ENCODE data around the gene PARL. TPM values are rescaled to one million over a fixed set of nuclear protein-coding genes. Genes with fewer than 3 reads are reported as not detected.

PARL gene
- total and polyA plus RNA-seq, 2 of the 13 experiments (the other 11 are each of a cell fraction or from before 2014, with no cell fraction given): 46.3 to 58.6 TPM

DNA sequence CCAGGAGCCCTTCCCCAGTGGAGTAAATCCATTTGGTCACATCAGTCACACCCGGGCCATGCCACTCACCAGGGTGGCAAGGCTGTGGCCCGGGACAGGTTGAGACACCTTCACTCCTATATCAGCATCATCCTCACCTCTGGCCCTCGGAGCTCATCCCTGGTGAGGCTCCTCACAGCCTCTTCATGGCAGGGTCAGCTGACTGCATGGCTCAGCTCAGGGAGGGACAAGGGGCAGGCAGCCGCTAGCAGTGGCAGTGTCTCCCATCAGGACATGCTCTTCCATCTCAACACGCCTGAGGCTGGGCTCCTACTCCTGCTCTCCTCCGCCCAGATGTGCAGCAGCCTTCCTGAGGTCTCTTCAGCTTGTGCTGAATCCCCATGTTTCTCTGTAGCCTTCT lies 26.4 kb upstream of the PARL start (continued):
- TF ChIP-seq, protein P1, sequence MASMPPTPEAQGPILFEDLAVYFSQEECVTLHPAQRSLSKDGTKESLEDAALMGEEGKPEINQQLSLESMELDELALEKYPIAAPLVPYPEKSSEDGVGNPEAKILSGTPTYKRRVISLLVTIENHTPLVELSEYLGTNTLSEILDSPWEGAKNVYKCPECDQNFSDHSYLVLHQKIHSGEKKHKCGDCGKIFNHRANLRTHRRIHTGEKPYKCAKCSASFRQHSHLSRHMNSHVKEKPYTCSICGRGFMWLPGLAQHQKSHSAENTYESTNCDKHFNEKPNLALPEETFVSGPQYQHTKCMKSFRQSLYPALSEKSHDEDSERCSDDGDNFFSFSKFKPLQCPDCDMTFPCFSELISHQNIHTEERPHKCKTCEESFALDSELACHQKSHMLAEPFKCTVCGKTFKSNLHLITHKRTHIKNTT (CRISPR knock-in tag; IDR thresholded peaks at IDR 0.05): no peak
- TF ChIP-seq TCF12 (IDR thresholded peaks at IDR 0.05) (no peak), TCF12 (CRISPR knock-in tag; IDR thresholded peaks at IDR 0.05) (no peak), ZNF180 (CRISPR knock-in tag; IDR thresholded peaks at IDR 0.05; ENCODE audit: borderline replicate concordance, low read depth) (no peak), ZFAT (CRISPR knock-in tag; conservative IDR thresholded peaks at IDR 0.05) (no peak), NFIC (IDR thresholded peaks at IDR 0.05; ENCODE audit: low read length) (no peak), TAF1 (CRISPR knock-in tag; IDR thresholded peaks at IDR 0.05) (no peak), MIXL1 (CRISPR knock-in tag; IDR thresholded peaks at IDR 0.05) (no peak), ZFP41 (CRISPR knock-in tag; IDR thresholded peaks at IDR 0.05; ENCODE audit: borderline replicate concordance) (no peak), CC2D1A (CRISPR knock-in tag; IDR thresholded peaks at IDR 0.05) (no peak), HMGA1 (CRISPR knock-in tag; conservative IDR thresholded peaks at IDR 0.05) (no peak), ZNF10 (CRISPR knock-in tag; IDR thresholded peaks at IDR 0.05; ENCODE audit: borderline replicate concordance, low read depth) (no peak), ZNF263 (CRISPR knock-in tag; IDR thresholded peaks at IDR 0.05) (peak; percentile 35; the same call in 1 of the 2 replicates), ELF3 (CRISPR knock-in tag; IDR thresholded peaks at IDR 0.05) (no peak), AGO1 (IDR thresholded peaks at IDR 0.05; ENCODE audit: low read depth, low read length, poor library complexity, severe bottlenecking) (no peak), FOXC1 (CRISPR knock-in tag; IDR thresholded peaks at IDR 0.05; ENCODE audit: borderline replicate concordance) (no peak)
- TF ChIP-seq, protein P2, sequence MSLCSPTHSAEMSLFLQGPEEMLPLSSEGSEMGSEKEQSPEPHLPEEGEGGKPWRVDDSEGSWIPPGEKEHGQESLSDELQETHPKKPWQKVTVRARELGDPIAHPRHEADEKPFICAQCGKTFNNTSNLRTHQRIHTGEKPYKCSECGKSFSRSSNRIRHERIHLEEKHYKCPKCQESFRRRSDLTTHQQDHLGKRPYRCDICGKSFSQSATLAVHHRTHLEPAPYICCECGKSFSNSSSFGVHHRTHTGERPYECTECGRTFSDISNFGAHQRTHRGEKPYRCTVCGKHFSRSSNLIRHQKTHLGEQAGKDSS (CRISPR knock-in tag; IDR thresholded peaks at IDR 0.05; ENCODE audit: borderline replicate concordance, low read depth): no peak
- TF ChIP-seq, protein P3, sequence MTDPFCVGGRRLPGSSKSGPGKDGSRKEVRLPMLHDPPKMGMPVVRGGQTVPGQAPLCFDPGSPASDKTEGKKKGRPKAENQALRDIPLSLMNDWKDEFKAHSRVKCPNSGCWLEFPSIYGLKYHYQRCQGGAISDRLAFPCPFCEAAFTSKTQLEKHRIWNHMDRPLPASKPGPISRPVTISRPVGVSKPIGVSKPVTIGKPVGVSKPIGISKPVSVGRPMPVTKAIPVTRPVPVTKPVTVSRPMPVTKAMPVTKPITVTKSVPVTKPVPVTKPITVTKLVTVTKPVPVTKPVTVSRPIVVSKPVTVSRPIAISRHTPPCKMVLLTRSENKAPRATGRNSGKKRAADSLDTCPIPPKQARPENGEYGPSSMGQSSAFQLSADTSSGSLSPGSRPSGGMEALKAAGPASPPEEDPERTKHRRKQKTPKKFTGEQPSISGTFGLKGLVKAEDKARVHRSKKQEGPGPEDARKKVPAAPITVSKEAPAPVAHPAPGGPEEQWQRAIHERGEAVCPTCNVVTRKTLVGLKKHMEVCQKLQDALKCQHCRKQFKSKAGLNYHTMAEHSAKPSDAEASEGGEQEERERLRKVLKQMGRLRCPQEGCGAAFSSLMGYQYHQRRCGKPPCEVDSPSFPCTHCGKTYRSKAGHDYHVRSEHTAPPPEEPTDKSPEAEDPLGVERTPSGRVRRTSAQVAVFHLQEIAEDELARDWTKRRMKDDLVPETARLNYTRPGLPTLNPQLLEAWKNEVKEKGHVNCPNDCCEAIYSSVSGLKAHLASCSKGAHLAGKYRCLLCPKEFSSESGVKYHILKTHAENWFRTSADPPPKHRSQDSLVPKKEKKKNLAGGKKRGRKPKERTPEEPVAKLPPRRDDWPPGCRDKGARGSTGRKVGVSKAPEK (CRISPR knock-in tag; IDR thresholded peaks at IDR 0.05; ENCODE audit: borderline replicate concordance): 0 out of 2 replicates have a peak, but pooled peaks have one; percentile 15
- TF ChIP-seq, protein P4, sequence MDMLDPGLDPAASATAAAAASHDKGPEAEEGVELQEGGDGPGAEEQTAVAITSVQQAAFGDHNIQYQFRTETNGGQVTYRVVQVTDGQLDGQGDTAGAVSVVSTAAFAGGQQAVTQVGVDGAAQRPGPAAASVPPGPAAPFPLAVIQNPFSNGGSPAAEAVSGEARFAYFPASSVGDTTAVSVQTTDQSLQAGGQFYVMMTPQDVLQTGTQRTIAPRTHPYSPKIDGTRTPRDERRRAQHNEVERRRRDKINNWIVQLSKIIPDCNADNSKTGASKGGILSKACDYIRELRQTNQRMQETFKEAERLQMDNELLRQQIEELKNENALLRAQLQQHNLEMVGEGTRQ (IDR thresholded peaks at IDR 0.05; ENCODE audit: low read depth, low read length): no peak
- TF ChIP-seq, protein P4 (CRISPR knock-in tag; IDR thresholded peaks at IDR 0.05; ENCODE audit: borderline replicate concordance): peak; percentile 41; the same call in 1 of the 2 replicates
- TF ChIP-seq, protein P5, sequence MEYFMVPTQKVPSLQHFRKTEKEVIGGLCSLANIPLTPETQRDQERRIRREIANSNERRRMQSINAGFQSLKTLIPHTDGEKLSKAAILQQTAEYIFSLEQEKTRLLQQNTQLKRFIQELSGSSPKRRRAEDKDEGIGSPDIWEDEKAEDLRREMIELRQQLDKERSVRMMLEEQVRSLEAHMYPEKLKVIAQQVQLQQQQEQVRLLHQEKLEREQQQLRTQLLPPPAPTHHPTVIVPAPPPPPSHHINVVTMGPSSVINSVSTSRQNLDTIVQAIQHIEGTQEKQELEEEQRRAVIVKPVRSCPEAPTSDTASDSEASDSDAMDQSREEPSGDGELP (IDR thresholded peaks at IDR 0.05; ENCODE audit: borderline replicate concordance, low read depth): no peak
- TF ChIP-seq, protein P6, sequence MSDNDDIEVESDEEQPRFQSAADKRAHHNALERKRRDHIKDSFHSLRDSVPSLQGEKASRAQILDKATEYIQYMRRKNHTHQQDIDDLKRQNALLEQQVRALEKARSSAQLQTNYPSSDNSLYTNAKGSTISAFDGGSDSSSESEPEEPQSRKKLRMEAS (IDR thresholded peaks at IDR 0.05): no peak

All from HepG2 (cell line).